HG02678 (cell line): ENCODE data around the gene THRB.
"Not testable (repeated sequence)": the region's sequence is repeated elsewhere in the genome, so short reads cannot be mapped to it uniquely, and the experiment has no call there.

ENCODE experiments used
- ATAC-seq: cut with Tn5 transposase; IDR thresholded peaks from one replicate; pipeline ENCODE4 v1.9.1; 2021; ENCODE audit warnings: mild to moderate bottlenecking, moderate library complexity; ENCODE audit not compliant: unreplicated experiment

THRB gene

DNA sequence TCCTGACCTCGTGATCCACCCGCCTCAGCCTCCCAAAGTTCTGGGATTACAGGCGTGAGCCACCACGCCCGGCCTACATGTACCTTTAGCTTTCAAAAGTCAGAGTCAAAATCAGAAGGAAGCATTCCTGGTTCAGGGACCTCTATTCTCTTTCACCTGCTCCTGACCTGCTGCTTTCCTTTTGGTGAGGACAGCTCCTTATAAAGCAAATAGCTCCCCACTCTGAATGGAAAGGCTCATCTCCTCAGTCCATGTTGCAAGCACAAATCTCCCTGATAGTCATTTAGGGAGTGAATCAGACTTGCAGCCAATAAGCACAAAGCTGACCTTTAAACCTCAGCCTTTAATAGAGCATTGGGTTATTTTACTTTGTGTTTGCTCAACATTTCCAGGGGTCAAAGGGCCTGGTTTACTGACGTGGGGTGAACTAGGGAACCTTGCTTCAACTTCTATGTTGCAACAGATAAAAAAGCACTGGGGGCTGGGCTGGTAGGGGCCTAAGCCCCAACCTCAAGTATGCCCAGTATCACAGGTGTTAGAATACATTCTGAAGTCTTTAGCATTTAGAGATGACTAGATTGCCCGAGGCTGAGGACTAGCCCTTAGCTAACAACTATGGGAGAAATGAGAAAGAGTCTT lies 43.1 kb downstream of the THRB start:
- no peak for ATAC-seq

DNA sequence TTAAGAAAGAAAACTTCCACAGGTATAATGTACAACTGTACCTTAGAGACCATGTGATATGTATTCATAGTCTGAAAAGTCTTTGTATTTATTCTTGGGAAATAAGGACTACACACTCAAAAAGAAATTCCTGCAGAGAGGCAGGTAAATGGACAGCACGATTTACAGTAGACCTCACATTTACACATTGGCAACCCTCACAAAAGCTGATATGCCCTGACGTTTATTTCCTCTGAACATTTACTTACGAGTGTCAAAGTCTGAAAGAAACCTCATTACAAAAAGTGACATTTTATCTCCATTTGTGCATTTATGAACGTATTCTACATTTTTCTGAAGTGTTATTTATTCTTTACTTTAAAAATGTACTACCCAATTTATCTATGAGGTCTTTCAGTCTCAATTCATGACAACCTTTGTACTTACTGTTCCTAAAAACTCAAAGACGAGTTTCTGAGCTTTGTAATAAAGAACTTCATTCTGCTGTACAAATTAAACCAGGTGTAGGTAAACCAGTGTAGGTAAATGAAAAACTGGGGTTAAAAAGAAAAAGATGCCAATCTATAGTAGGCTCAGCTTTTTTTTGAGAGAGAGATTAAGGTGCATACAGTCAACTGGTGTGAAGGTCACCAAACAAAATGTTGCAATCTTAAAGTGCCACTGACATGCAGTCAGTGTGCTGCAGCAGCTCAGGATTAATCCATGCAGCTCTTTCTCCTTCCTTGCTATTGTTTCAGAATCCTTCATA lies 44.3 kb downstream of the THRB start:
- no peak for ATAC-seq

DNA sequence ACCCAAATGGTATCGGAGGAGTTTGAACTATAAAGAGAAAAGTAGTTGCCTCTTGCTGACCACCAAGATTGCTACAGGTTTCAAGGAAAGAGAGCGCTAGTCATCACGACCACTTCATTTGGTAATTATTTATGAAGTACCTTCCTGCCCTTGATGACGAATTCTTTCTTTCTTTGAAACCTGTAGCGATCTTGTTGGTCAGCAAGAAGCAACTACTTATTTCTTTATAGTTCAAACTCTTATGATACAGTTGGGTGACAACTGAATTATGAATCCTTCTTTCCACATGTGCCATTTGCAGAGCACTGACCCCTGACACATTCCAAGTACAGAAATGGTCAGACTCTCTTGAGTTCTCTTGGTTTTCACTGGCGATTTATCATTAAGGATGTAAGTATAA lies 46.8 kb downstream of the THRB start:
- no peak for ATAC-seq

DNA sequence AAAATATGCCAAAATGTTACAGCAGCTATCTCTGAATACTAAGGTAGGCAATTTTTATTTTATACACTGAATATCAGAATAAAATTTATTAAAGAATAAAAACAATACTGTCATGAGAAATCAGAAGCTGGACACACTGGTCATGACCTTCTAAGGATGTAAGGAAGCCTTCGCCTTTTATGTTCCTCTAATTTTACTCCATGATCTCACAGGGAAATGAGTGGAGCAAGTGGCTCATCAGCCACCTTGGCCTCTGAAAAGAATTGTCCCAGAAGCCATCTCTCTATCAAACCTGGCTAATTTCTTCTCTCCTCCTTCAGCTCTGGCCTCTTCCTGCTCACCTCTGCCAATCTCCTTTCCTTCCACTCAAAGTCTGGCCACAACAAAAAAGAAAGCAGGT lies 48.6 kb downstream of the THRB start:
- ATAC-seq = no peak

DNA sequence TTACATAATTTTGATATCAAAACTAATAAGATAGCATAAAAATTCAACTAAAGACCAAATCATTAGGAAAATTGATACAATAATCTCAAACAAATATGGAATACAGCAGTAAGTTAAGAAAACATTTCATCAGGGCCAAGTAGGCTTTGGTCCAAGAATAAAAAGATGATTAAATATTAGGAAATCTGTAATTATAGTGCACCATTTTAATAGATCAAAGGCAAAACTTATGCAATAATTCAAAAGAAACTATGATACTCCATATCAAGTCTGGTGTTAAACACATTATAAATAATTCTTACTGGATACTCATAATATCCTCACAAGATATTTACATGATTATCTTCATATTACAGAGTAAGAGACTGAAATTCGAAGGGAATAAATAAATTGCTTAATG lies 51.2 kb downstream of the THRB start:
- ATAC-seq = no peak

DNA sequence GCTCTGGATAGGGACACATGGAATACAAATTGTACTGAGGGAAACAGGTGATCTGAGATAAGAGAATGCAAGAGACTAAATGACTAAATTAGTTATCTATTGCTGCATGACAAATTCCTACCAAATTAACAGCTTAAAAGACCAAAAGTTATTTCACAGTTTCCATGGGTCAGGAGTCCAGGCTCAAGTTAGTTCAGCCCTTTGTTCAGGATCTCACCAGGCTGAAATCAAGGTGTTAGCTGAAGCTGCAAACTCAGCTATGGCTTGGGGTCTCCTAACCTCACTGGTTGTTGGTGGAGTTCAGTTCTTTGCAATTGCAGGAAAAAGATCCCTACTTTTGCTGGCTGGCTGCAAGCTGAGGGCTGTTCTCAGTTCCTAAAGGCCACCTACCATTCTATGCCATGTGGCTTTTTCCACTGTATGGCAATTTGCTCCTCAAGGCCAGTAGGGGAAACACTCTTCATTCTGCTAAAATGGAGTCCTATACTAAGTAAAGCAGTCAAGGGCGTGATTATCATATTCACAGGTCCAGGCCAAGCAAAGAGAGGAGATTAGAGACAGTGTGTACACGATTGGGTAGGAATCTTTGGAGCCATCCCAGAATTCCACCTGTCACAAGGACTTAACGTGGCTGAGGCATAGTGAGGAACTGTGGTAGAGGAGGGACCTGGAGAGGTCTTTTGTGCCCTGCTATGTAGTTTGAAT lies 53.7 kb downstream of the THRB start:
- no peak for ATAC-seq

DNA sequence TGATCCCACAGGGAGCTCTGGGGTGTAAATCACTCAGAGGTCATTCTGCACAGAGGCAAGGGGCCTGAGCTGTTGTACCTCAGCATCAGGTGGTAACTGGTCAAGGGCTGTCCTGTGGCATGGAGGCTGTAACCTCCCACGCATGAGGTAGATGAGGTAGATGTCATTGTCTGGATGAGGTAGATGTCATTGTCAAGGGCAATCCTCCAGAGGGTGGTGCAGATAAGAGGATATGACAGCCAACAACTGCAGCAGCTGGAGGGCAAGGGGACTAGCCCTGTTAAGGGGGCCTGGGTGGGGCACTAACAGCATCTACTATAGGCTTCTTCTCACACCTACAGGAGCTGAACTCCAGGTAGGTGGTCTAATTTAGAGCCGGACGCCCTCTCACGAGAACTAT lies 55.6 kb downstream of the THRB start:
- ATAC-seq = no peak

DNA sequence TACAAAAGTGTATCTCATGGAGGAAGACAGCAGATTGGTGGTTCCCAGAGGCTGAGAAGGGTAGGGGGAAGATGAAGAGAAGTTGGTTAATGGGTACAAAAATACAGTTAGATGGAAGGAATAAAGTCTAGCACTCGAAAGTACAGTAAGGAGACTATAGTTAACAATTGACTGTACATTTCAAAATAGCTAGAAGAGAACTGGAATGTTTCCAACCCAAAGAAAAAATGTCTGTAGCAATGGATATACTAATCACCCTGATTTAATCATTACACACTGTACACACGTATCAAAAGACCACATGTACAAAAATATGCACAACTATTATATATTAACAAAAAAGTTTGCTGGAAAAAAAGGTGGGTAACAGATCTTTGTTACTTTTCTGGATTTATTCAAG lies 57.3 kb downstream of the THRB start:
- ATAC-seq = no peak

DNA sequence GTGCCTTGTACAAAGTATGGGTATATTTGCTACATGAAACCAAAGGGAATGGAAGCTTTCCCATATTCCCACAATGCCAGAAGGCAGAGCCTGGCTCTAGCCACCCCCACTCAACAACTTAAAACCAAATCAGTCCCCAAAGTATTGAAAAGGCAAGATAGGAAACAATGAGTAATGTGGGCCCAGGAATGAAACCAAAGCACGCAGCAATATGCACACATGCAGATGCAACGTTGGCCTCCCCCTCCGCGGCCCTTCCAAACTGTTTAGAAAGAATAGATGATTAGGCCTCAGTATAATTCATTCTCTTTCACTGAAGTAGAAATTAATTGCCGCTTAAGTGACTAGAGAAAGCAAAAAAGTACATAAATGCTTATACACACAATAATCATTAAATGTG lies 59.1 kb downstream of the THRB start:
- ATAC-seq = no peak

DNA sequence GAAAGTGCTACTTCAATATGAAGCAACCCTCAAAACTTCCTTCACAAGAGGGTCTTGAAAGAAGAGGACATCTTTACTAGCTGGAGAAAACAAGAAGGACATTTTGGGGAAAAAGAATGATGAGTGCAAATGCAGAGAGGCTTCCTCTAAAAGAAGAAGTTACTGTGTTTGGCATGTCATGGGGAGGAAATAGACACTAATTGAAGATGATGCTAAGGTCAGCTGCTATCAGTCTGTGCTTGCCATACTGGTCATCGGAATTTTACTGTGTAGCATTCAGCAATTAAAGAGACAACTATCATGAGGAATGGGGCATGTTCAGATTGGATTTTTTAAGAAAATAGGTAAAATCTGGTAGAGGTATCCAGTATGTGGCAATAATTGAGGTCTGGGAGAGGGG lies 60.0 kb downstream of the THRB start:
- no peak for ATAC-seq

DNA sequence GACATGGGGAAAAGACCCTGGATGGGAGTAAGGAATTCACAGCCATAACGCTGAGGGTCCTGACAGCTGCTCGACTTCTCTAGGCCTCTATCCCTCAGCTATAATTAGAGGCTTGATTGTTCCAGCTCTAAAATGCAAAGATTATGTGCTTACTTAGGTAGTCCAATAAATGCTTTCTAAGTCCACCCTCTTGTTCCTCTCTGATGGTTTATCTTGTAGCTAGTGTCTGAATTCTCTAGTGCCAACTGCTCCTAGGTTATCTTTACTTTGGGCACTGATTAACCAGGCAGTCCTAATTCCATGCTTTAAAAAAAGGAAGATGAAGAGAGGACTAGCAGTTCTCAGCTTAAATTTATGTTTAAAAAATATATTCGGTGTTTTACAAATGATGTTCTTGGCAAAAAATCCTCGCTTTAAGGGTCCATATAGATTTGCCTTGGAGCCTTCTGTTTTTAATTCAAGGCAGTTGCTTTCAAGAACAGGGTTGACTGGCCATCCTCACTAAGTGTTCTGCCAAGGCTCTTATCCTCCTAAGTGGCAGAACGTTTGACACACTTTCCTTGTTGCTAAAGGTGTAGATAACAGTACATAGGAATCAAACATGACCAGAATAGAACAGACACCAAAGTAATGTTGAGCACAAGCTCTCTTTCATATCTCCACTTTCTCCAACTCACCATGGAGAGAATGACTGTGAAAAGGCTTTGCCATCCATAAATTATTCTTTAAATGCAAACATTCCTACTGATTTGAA lies 60.6 kb downstream of the THRB start:
- ATAC-seq = no peak

DNA sequence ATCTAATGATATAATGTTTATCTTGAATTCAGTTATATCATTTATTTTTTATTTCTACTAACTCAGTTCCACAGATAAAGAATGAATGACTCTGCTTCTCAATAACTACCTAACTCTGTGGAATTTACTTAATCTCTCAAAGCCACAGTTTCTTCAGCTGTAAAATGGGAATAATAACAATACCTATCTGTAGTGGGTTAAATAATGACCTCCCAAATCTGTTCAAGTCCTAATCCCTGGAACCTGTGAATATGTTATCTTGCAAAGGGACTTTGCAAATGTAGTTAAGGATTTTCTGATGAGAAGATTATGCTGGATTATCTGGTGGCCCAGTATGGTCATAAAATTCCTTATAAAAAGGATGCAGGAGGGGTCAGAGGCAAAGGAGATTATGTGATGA lies 61.7 kb downstream of the THRB start:
- no peak for ATAC-seq

DNA sequence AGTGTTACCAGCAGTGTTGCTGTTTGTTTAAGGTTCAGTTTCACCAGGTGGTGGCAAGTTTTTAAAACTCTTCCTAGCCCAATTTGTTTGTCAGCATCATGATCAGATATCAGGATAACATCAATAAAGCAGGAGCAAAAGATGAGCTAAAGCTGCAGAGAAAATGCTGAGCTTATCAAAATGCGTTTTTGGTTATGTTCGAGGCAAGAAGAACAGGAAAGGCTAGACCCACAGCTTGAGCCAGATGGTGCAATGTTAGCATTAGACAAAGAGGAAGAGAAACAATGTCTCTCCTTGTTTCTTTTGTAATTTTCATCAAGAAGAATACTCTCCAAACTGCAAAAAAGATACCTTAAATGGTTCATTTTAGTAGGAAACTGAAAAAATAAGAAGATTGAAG lies 66.2 kb downstream of the THRB start:
- ATAC-seq = no peak

DNA sequence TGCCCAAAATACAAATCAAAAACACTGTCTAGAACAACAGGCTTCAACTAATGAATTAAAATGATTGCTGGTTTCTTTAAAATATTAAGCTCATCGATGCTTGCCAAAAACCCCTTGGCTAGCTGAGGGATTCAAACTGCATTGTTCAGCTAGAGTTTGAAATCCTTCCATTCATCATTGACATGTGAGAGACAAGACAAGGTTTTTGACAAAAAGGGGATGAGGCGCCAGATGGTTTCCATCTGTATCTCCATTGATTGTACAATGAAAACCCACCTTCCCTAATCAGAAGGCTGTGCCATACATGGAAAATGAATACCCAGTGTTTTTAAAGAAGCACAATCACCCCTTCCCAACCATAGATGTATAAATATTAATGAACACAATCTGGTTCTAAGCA lies 67.8 kb downstream of the THRB start:
- ATAC-seq = no peak

DNA sequence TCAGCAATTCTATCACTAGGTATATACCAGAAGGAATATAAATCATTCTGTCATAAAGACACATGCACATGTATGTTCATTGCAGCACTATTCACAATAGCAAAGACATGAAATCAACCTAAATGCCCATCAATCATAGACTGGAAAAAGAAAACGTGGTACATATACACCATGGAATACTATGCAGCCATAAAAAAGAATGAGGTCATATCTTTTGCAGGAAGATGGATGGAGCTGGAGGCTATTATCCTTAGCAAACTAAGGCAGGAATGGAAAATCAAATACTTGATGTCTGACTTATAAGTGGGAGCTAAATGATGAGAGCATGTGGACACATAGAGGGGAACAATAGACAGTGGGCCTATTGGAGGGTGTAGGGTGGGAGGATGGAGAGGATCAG lies 73.8 kb downstream of the THRB start:
- not testable (repeated sequence) for ATAC-seq

DNA sequence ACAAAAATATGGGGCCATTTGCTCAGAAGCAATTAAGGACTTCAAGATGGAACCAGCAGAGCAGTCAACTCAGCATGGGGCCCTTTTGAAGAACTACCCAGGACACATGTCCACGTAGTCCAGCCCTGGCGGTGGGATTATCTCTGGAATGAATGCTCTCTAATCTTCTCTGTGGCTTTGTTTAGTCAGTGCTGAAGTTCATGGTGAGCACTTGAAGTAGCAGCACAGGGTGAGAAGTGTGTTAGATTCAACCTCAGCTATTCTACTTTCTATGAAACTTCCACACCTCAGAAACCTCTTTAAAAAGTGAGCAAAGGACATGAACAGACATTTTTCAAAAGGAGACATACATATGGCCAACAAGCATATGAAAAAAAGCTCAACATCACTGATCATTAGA lies 74.4 kb downstream of the THRB start:
- no peak for ATAC-seq

DNA sequence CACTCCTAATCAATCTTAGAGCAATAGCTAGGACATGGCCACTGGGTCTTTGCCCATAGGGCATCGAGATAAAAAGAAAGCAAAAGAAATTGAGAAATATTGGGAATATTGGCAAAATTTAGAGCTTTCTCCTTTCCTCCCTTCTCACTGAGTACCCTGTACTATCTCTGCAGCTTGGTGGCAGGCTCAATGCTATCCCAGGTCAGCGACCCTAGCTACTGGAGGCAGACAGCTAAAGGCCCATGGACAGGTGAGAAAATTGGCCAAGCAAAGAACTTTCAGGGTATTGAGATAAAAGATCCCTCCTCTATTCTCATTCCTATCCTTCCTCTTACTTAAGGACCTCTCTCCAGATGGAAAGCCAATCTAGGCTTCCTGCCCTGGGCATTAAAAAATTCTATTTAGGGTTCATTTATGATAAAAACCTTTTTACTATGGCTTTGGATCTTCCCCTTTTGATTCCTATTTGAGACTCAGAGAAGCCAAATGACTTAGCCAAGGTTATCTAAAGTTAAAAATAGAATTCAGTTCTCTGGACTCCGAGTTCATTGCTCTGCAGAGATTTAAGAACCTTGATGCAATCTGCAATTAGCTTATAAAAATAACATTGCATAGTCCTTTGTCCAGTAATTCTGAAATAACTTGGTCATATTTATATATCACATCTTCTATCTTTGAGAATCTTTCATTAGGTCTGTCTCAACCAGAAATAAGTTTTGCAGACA lies 75.4 kb downstream of the THRB start:
- ATAC-seq = no peak

DNA sequence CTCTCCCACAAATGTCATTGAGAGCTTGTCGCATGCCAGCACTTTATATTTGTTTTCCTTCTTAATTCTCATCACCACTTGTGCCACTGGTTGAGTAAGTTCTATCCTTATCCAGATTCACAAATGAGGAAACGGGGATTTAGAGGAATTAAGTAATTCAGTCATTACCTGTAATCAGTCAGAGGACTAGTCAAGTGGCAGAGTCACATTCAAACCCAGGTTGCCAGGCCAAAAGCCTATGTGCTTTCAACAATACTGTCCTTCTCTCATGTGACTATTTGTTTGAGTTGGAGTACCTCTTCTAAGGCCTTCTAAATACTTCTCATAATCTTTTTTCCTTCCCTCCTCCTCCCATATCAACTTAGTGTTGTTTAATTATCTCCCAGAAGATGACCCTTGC lies 76.9 kb downstream of the THRB start:
- ATAC-seq = no peak

DNA sequence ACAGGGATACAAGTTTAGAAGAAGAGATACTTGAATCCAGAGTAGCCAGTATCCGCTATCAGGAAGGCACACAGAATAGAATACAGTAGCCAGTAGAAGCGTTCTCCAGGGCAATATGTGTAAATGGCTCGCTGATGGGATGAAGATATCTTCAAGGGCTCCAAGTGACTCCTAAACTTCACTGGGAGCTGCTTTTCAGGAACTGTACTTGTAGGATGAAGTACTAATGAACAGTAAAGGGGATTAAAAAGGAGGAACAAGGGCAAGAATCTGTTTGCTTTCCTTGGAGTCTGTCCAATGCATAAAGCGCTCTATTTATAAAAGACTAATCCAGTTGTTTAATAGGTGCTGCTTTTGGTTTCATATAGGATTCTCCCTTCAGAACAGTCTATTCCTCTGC lies 78.4 kb downstream of the THRB start:
- ATAC-seq = no peak

DNA sequence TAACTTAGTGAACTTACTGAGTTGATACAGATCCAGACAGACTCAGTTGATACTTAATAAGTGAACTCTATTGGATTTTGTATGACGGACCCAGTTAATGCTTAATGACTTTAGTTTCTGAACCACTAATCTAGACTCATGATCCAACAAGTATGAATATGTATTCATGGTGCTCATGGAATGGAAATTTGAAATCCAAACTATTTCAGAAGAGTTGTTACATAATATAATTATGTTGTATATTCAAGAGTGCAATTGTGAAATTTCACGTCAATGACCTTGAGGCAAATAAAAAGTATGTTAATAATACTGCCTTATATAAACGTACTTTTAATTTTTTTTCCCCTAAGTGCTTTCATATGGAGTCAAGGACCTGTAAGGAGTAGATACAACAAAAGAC lies 78.8 kb downstream of the THRB start:
- no peak for ATAC-seq

DNA sequence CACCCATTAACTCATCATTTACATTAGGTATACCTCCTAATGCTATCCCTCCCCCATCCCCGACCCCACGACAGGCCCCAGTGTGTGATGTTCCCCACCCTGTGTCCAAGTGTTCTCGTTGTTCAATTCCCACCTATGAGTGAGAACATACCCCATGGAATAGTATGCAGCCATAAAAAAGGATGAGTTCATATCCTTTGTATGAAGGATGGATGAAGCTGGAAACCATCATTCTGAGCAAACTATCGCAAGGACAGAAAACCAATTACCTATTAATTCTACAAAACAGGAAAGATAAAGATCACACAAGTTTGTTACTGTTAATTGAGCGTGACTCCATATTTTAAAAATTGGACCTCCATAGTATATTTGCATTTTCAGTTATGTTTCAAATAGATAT lies 81.0 kb downstream of the THRB start:
- not testable (repeated sequence) for ATAC-seq
